Measurements from ENCODE around the gene RAVER1. TPM values are rescaled to one million over a fixed set of nuclear protein-coding genes. Genes with fewer than 3 reads are reported as not detected.

The RAVER1 gene
- total and polyA plus RNA-seq, 2 of the 13 experiments (the other 11 are each of a cell fraction or from before 2014, with no cell fraction given), result 3.6 to 7.9 TPM

DNA sequence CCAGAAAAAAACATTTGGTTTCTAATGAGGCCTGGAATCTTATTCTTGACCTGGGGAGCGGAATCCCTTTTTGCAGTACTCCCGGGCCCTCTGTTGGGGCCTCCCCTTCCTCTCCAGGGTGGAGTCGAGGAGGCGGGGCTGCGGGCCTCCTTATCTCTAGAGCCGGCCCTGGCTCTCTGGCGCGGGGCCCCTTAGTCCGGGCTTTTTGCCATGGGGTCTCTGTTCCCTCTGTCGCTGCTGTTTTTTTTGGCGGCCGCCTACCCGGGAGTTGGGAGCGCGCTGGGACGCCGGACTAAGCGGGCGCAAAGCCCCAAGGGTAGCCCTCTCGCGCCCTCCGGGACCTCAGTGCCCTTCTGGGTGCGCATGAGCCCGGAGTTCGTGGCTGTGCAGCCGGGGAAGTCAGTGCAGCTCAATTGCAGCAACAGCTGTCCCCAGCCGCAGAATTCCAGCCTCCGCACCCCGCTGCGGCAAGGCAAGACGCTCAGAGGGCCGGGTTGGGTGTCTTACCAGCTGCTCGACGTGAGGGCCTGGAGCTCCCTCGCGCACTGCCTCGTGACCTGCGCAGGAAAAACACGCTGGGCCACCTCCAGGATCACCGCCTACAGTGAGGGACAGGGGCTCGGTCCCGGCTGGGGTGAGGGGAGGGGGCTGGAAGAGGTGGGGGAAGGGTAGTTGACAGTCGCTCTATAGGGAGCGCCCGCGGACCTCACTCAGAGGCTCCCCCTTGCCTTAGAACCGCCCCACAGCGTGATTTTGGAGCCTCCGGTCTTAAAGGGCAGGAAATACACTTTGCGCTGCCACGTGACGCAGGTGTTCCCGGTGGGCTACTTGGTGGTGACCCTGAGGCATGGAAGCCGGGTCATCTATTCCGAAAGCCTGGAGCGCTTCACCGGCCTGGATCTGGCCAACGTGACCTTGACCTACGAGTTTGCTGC is 46.3 kb downstream of the RAVER1 start, which contains the start of gene ICAM4 (continued):
- TF ChIP-seq ZNF253 (CRISPR knock-in tag; IDR thresholded peaks at IDR 0.05; ENCODE audit: borderline replicate concordance) (0 out of 2 replicates have a peak, but pooled peaks have one; percentile 46), ZBTB3 (CRISPR knock-in tag; IDR thresholded peaks at IDR 0.05; ENCODE audit: borderline replicate concordance, low read depth) (0 out of 2 replicates have a peak, but pooled peaks have one; percentile 28), ZZZ3 (CRISPR knock-in tag; IDR thresholded peaks at IDR 0.05; ENCODE audit: borderline replicate concordance) (no peak), KMT2A (CRISPR knock-in tag; IDR thresholded peaks at IDR 0.05) (peak; percentile 31; the same call in 1 of the 2 replicates), MXI1 (IDR thresholded peaks at IDR 0.05; ENCODE audit: borderline replicate concordance, low read depth, low read length) (no peak), ZNF24 (IDR thresholded peaks at IDR 0.05) (no peak), PPARG (CRISPR knock-in tag; conservative IDR thresholded peaks at IDR 0.05) (no peak; the same call in 1 of the 2 replicates), ZNF776 (CRISPR knock-in tag; IDR thresholded peaks at IDR 0.05) (peak; percentile 23; the same call in 1 of the 2 replicates), KDM3A (CRISPR knock-in tag; IDR thresholded peaks at IDR 0.05; ENCODE audit: low read depth) (peak; percentile 34; the same call in 1 of the 2 replicates), ZNF772 (CRISPR knock-in tag; IDR thresholded peaks at IDR 0.05) (0 out of 2 replicates have a peak, but pooled peaks have one; percentile 81), POLR2AphosphoS5 (IDR thresholded peaks at IDR 0.05; ENCODE audit: low read depth, low read length) (no peak; the same call in 1 of the 2 replicates), ZNF749 (CRISPR knock-in tag; IDR thresholded peaks at IDR 0.05; ENCODE audit: borderline replicate concordance) (0 out of 2 replicates have a peak, but pooled peaks have one; percentile 53), NKX3-1 (CRISPR knock-in tag; IDR thresholded peaks at IDR 0.05) (peak; percentile 30; the same call in 1 of the 2 replicates), CBX1 (IDR thresholded peaks at IDR 0.05; ENCODE audit: low read depth) (no peak), REXO4 (CRISPR knock-in tag; IDR thresholded peaks at IDR 0.05; ENCODE audit: borderline replicate concordance) (peak; percentile 60; the same call in 1 of the 2 replicates), ATF5 (CRISPR knock-in tag; IDR thresholded peaks at IDR 0.05; ENCODE audit: low read depth) (0 out of 2 replicates have a peak, but pooled peaks have one; percentile 20), ATF7-NPFF (CRISPR knock-in tag; IDR thresholded peaks at IDR 0.05; ENCODE audit: low read depth) (peak; percentile 1; the same call in 1 of the 2 replicates), ZNF703 (CRISPR knock-in tag; IDR thresholded peaks at IDR 0.05; ENCODE audit: borderline replicate concordance) (no peak; the same call in 1 of the 2 replicates), HOMEZ (CRISPR knock-in tag; IDR thresholded peaks at IDR 0.05; ENCODE audit: low read depth) (no peak), RARG (CRISPR knock-in tag; IDR thresholded peaks at IDR 0.05; ENCODE audit: low read depth) (no peak)
- TF ChIP-seq, protein P1, sequence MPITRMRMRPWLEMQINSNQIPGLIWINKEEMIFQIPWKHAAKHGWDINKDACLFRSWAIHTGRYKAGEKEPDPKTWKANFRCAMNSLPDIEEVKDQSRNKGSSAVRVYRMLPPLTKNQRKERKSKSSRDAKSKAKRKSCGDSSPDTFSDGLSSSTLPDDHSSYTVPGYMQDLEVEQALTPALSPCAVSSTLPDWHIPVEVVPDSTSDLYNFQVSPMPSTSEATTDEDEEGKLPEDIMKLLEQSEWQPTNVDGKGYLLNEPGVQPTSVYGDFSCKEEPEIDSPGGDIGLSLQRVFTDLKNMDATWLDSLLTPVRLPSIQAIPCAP (CRISPR knock-in tag; IDR thresholded peaks at IDR 0.05; ENCODE audit: low read depth), result no peak
- TF ChIP-seq, protein P2, sequence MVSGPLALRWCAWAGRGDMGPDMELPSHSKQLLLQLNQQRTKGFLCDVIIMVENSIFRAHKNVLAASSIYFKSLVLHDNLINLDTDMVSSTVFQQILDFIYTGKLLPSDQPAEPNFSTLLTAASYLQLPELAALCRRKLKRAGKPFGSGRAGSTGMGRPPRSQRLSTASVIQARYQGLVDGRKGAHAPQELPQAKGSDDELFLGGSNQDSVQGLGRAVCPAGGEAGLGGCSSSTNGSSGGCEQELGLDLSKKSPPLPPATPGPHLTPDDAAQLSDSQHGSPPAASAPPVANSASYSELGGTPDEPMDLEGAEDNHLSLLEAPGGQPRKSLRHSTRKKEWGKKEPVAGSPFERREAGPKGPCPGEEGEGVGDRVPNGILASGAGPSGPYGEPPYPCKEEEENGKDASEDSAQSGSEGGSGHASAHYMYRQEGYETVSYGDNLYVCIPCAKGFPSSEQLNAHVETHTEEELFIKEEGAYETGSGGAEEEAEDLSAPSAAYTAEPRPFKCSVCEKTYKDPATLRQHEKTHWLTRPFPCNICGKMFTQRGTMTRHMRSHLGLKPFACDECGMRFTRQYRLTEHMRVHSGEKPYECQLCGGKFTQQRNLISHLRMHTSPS (CRISPR knock-in tag; IDR thresholded peaks at IDR 0.05; ENCODE audit: low read depth), result no peak
- TF ChIP-seq, protein P3, sequence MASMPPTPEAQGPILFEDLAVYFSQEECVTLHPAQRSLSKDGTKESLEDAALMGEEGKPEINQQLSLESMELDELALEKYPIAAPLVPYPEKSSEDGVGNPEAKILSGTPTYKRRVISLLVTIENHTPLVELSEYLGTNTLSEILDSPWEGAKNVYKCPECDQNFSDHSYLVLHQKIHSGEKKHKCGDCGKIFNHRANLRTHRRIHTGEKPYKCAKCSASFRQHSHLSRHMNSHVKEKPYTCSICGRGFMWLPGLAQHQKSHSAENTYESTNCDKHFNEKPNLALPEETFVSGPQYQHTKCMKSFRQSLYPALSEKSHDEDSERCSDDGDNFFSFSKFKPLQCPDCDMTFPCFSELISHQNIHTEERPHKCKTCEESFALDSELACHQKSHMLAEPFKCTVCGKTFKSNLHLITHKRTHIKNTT (CRISPR knock-in tag; IDR thresholded peaks at IDR 0.05), result no peak

All from HepG2 (cell line).